Activated naive CD4-positive, alpha-beta T cell treated with Interleukin-2 at 50 U/mL for 16 hours (primary cell): ENCODE data around the gene GPR65.

ENCODE experiments used
- DNase-seq: peaks from one replicate; pipeline ENCODE4 v3.0.0-alpha.2; 2020

GPR65 gene

GRCh38 chr14:88043529-88044443 lies 38.9 kb downstream of the GPR65 start:
- no peak for DNase-seq

GRCh38 chr14:88044444-88044758 lies 39.5 kb downstream of the GPR65 start:
- no peak for DNase-seq

- DNase-seq, result no peak
Measured at GRCh38 chr14:88044776-88045446, 40.0 kb downstream of the GPR65 start.

- no peak for DNase-seq
Measured at GRCh38 chr14:88045705-88046104, 40.8 kb downstream of the GPR65 start.

GRCh38 chr14:88048351-88048750 lies 43.4 kb downstream of the GPR65 start:
- DNase-seq, result no peak

GRCh38 chr14:88049266-88049665 lies 44.3 kb downstream of the GPR65 start:
- no peak for DNase-seq

- no peak for DNase-seq
Measured at GRCh38 chr14:88049936-88050335, 45.0 kb downstream of the GPR65 start.

- no peak for DNase-seq
Measured at GRCh38 chr14:88060576-88060975, 55.6 kb downstream of the GPR65 start.

GRCh38 chr14:88063811-88064210 lies 58.9 kb downstream of the GPR65 start:
- DNase-seq, result no peak
